Measurements from ENCODE around the gene ANK3. TPM values are rescaled to one million over a fixed set of nuclear protein-coding genes. Genes with fewer than 3 reads are reported as not detected.

Gene ANK3
- total RNA-seq, 2 experiments from 2014 or later: 60.5 to 61.9 TPM

DNA sequence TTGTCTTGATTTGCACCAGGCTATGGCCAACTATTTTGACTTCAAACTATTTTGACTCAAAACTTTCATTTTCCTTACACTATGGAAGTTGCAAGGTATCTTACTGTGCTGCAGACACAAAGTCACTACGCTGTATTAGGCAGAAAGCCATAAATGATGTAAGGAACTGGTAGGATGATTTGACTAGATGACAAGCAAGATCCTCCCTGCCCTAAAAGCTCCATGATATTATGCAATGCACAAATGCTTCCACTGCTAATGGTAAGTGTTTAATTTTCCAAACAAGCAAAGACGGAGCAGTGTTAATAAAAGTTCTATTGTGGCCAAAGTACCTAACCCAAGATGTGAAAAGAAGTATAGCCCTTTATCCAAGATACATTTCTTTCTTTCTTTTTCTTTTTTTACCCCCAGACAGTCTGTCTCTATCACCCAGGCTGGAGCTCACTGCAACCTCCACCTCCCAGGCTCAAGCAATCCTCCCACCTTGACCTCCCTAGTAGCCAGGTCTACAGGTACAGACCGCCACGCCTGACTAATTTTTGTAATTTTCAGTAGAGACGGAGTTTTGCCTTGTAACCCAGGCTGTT is 98.2 kb downstream of the ANK3 start:
- POLR2A ChIA-PET: no interaction called here
- H3K36me3 Mint-ChIP-seq (ENCODE audit: low read depth): no peaks in the 10 kb centered on the region
- Histone ChIP-seq H3K27ac (ENCODE audit: low read depth in 1 of 2, low read length in 2 of 2) (no peak overlapping the region), H3K4me3 (ENCODE audit: low read length) (no peak overlapping the region), H3K36me3 (ENCODE audit: insufficient read depth, low read length) (no peaks in the 10 kb centered on the region), H3K4me1 (ENCODE audit: insufficient read depth, low read length) (no peaks in the 10 kb centered on the region), H3K27me3 (ENCODE audit: control insufficient read depth in 1 of 2, insufficient read depth in 2 of 2, low read length in 2 of 2) (no peaks in the 10 kb centered on the region), H3K9me3 (ENCODE audit: control insufficient read depth in 1 of 2, insufficient read depth in 1 of 2, low read length in 2 of 2) (no peaks in the 10 kb centered on the region)
- TF ChIP-seq, protein P1, sequence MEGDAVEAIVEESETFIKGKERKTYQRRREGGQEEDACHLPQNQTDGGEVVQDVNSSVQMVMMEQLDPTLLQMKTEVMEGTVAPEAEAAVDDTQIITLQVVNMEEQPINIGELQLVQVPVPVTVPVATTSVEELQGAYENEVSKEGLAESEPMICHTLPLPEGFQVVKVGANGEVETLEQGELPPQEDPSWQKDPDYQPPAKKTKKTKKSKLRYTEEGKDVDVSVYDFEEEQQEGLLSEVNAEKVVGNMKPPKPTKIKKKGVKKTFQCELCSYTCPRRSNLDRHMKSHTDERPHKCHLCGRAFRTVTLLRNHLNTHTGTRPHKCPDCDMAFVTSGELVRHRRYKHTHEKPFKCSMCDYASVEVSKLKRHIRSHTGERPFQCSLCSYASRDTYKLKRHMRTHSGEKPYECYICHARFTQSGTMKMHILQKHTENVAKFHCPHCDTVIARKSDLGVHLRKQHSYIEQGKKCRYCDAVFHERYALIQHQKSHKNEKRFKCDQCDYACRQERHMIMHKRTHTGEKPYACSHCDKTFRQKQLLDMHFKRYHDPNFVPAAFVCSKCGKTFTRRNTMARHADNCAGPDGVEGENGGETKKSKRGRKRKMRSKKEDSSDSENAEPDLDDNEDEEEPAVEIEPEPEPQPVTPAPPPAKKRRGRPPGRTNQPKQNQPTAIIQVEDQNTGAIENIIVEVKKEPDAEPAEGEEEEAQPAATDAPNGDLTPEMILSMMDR (IDR thresholded peaks at IDR 0.05): no peak
- DNase-seq (no peak), ATAC-seq (ENCODE audit: poor library complexity) (no peak)
- H3K27me3 Mint-ChIP-seq: no peaks in the 10 kb centered on the region
- H3K27ac Mint-ChIP-seq: no peak overlapping the region
- intact Hi-C loops (cut with DNase I, micrococcal nuclease): no loop called here
- H3K4me3 Mint-ChIP-seq: no peak overlapping the region
- CTCF ChIA-PET: no interaction called here
- peaks cover 12% of the 10 kb centered on the region for H3K4me1 Mint-ChIP-seq (ENCODE audit: low read depth)
- no peaks in the 10 kb centered on the region for H3K9me3 Mint-ChIP-seq

DNA sequence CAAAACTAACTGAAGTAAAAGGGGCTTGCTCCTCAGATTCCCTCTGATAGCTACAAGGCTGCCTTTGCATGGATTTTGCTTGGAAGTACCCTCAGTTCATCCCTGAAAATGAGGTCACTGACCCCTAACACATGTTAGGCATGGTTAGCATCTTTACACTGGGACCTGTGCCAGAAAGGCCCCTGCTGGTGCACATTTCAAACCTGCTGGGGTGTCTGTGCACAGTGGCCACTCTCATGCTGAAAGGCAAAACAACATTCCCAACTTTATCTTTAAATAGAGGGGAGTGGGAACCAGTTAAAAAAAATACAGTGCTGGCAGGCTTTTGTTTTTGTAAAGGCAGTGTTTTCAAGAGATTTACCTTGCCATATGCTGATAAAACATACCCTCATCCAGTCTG is 99.1 kb downstream of the ANK3 start:
- TF ChIP-seq, protein P1 (IDR thresholded peaks at IDR 0.05): no peak
- no peaks in the 10 kb centered on the region for H3K9me3 Mint-ChIP-seq
- no peaks in the 10 kb centered on the region for H3K27me3 Mint-ChIP-seq
- no peak overlapping the region for H3K27ac Mint-ChIP-seq
- H3K36me3 Mint-ChIP-seq (ENCODE audit: low read depth): no peaks in the 10 kb centered on the region
- Histone ChIP-seq H3K9me3 (ENCODE audit: control insufficient read depth in 1 of 2, insufficient read depth in 1 of 2, low read length in 2 of 2) (no peaks in the 10 kb centered on the region), H3K27me3 (ENCODE audit: control insufficient read depth in 1 of 2, insufficient read depth in 2 of 2, low read length in 2 of 2) (no peaks in the 10 kb centered on the region), H3K4me3 (ENCODE audit: low read length) (no peak overlapping the region), H3K27ac (ENCODE audit: low read depth in 1 of 2, low read length in 2 of 2) (no peak overlapping the region), H3K36me3 (ENCODE audit: insufficient read depth, low read length) (no peaks in the 10 kb centered on the region), H3K4me1 (ENCODE audit: insufficient read depth, low read length) (no peaks in the 10 kb centered on the region)
- ChIA-PET POLR2A (no interaction called here), CTCF (no interaction called here)
- DNase-seq (no peak), ATAC-seq (ENCODE audit: poor library complexity) (no peak)
- no peak overlapping the region for H3K4me3 Mint-ChIP-seq
- intact Hi-C loops (cut with DNase I, micrococcal nuclease): no loop called here
- H3K4me1 Mint-ChIP-seq (ENCODE audit: low read depth): peaks cover 12% of the 10 kb centered on the region

DNA sequence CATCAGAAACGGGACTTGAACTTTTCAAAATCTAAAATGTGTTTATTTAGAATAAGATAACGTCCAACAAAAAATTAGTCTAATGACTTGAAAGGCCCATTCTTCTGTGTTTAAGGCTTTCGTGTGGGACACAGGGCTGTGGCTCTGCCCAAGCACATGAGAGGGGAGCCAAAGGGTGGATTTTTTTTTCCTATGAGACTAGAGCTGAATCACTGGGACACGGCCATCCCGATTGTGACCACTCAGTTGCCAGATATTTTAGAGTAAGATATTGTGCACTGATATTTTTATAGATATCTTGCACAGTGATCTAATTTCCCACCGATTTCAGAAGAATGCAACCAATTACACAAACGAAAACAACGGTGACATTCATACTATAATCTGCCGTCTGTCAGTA is 99.9 kb downstream of the ANK3 start:
- DNase-seq: no peak
- no peak for ATAC-seq (ENCODE audit: poor library complexity)
- no peak overlapping the region for H3K4me3 ChIP-seq (ENCODE audit: low read length)
- no peak overlapping the region for H3K27ac ChIP-seq (ENCODE audit: low read depth in 1 of 2, low read length in 2 of 2)
- H3K36me3 Mint-ChIP-seq (ENCODE audit: low read depth): no peaks in the 10 kb centered on the region
- TF ChIP-seq, protein P1 (IDR thresholded peaks at IDR 0.05): no peak
- no peaks in the 10 kb centered on the region for H3K27me3 Mint-ChIP-seq
- POLR2A ChIA-PET: no interaction called here
- no peaks in the 10 kb centered on the region for H3K36me3 ChIP-seq (ENCODE audit: insufficient read depth, low read length)
- peaks cover 12% of the 10 kb centered on the region for H3K4me1 Mint-ChIP-seq (ENCODE audit: low read depth)
- no peaks in the 10 kb centered on the region for H3K27me3 ChIP-seq (ENCODE audit: control insufficient read depth in 1 of 2, insufficient read depth in 2 of 2, low read length in 2 of 2)
- intact Hi-C loops (cut with DNase I, micrococcal nuclease): no loop called here
- CTCF ChIA-PET: no interaction called here
- H3K4me3 Mint-ChIP-seq: no peak overlapping the region
- H3K9me3 Mint-ChIP-seq: no peaks in the 10 kb centered on the region
- no peaks in the 10 kb centered on the region for H3K4me1 ChIP-seq (ENCODE audit: insufficient read depth, low read length)
- H3K27ac Mint-ChIP-seq: no peak overlapping the region
- H3K9me3 ChIP-seq (ENCODE audit: control insufficient read depth in 1 of 2, insufficient read depth in 1 of 2, low read length in 2 of 2): no peaks in the 10 kb centered on the region
